Stomach (tissue), 4 donors: Measurements from ENCODE around the gene OTOGL.

ENCODE experiments used
- CTCF ChIP-seq, 7 experiments: fragments of 450-650 bp in 4 of 7; fragments of 200-600 bp in 3 of 7; sonication (generic) in 3 of 7; IDR thresholded peaks; one replicate each; pipeline ENCODE4 v1.5.1; 2016 to 2019; ENCODE audit warnings: antibody characterized with exemption in 7 of 7, control low read depth in 2 of 7, mild to moderate bottlenecking in 1 of 7
- EP300 ChIP-seq: sonication (generic); formaldehyde crosslinking; IDR thresholded peaks from one replicate; pipeline ENCODE4 v1.6.1; 2017; ENCODE audit warnings: antibody characterized with exemption
- POLR2A ChIP-seq, 4 donors: fragments of 450-650 bp; IDR thresholded peaks; one replicate each; pipeline ENCODE4 v1.6.1; 2016; ENCODE audit warnings: antibody characterized with exemption in 4 of 4, control low read depth in 2 of 4, mild to moderate bottlenecking in 1 of 4, moderate library complexity in 1 of 4
- POLR2AphosphoS5 ChIP-seq, 3 donors: sonication (generic); formaldehyde crosslinking; IDR thresholded peaks; one replicate each; pipeline ENCODE4 v1.6.1; 2016; ENCODE audit warnings: antibody characterized with exemption in 3 of 3

DNA sequence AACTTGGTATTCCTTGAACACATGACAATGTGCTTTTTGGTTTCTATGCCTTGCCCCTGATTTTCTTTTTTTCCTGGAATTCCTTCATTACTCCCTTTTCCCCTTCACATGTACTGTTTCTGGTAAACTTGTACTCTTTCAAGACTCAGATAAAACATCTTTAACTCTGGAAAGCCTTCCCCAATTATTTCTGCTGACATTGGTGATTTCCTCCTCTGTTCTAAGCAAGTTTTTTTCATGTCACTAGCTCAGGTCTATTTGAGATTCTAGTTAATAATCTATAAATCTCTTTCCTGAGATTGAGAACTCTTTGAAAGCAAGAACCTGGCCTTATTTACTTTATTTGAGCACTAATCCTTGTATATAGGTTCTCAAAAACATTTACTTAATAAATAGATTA is 320.7 kb downstream of the OTOGL start:
- no peak for TF ChIP-seq CTCF (IDR thresholded peaks at IDR 0.05)
- TF ChIP-seq POLR2A (IDR thresholded peaks at IDR 0.05) = no peak
- no peak for TF ChIP-seq POLR2AphosphoS5 (IDR thresholded peaks at IDR 0.05)
- no peak for TF ChIP-seq EP300
